NB4 (cell line): ENCODE measurements around the gene DDX20.

Source experiments
- DNase-seq: peaks from one replicate; pipeline ENCODE4 v3.0.0; 2010; ENCODE audit warnings: low read depth
- H3K4me3 ChIP-seq: one replicate; pipeline ENCODE4 v1.5.1; 2011; ENCODE audit warnings: mild to moderate bottlenecking, low read depth, low read length, moderate library complexity
- CTCF ChIP-seq: IDR thresholded peaks from one replicate; pipeline ENCODE4 v1.5.1; 2012; ENCODE audit warnings: low read depth, low read length
- MAX ChIP-seq: IDR thresholded peaks from 2 replicates; pipeline ENCODE4 v1.6.1; 2011; ENCODE audit warnings: low read depth, low read length
- MYC ChIP-seq: IDR thresholded peaks from 2 replicates; pipeline ENCODE4 v1.6.1; 2011; ENCODE audit warnings: low read depth, low read length
- POLR2A ChIP-seq: IDR thresholded peaks from 2 replicates; pipeline ENCODE4 v1.6.1; 2011; ENCODE audit warnings: mild to moderate bottlenecking; ENCODE audit not compliant: insufficient read length; ENCODE audit errors: extremely low read depth

DDX20 gene

DNA sequence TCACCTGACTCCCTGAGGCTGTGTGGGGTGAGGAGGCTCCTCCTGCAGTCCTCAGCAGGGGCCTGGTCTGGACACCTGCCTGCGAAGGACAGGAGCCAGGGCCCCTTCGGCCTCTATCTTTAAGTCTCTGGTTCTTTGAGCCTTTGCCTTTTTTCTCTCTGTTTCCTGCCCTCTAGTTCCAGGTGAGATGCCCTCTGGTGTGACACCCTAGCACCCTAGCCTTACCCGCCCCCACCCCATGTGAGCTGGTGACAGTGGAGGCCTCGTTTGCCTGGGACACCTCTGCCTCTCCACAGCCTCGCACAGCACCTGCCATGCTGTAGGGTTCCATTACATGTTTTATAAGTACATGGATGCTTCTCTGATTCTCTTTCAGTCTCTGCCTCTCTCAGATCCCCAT lies 47.3 kb downstream of the DDX20 start:
- no peak for DNase-seq
- H3K4me3 ChIP-seq: no peak overlapping the region
- TF ChIP-seq CTCF (no peak), MAX (no peak), MYC (no peak), POLR2A (no peak)

GRCh38 chr1:111803951-111804350 lies 48.2 kb downstream of the DDX20 start:
- no peak overlapping the region for H3K4me3 ChIP-seq
- no peak for DNase-seq
- no peak for TF ChIP-seq POLR2A
- TF ChIP-seq MYC: no peak
- TF ChIP-seq MAX: no peak
- TF ChIP-seq CTCF: no peak

DNA sequence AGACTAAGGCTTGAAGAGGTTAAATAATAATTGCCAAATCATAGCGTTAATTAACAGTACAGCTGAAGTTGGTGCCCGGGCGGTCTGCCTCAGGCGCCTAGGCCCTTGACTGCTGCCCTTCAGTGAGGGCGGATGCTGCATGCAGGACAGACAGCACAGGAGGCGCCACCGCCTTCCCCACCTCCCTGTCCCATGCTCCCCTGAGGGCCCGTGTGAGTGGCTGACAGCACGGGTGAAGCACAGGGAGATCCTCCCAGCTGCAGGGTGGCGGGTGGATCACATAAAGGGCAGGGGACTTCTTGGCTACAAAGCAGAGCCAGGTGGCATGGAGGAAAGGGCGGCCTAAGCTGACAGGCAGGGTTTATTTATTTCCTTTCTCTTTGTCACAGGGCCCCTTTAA lies 49.1 kb downstream of the DDX20 start:
- TF ChIP-seq POLR2A (no peak), MYC (no peak), MAX (no peak), CTCF (no peak)

GRCh38 chr1:111805251-111805650 lies 49.5 kb downstream of the DDX20 start:
- no peak for DNase-seq
- no peak overlapping the region for H3K4me3 ChIP-seq
- no peak for TF ChIP-seq MYC
- TF ChIP-seq POLR2A: no peak
- TF ChIP-seq CTCF: no peak
- no peak for TF ChIP-seq MAX

More for the DNA sequence above, 49.1 kb downstream of the DDX20 start:
- no peak for DNase-seq
- no peak overlapping the region for H3K4me3 ChIP-seq

DNA sequence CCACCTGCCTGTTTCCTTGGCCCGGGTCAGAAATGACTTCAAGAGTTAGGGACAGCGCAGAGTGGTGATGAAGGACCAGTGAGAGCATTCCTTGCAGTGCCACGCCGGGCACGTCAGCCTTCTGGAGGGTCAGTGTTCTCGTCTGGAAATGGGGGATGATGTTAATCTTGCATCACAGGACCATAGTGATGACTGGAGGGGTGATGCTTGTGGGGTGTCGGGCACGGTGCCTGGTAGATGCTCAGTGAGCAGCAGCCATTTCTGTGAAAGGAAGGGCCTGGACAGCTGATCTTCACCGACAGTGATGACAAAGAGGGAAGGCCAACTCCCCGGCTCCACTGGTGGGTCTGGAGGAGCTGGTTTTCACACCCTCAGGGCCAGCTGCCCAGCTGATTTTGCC lies 56.2 kb downstream of the DDX20 start:
- DNase-seq: no peak
- H3K4me3 ChIP-seq: no peak overlapping the region
- no peak for TF ChIP-seq CTCF
- TF ChIP-seq POLR2A: no peak
- no peak for TF ChIP-seq MYC
- TF ChIP-seq MAX: no peak

DNA sequence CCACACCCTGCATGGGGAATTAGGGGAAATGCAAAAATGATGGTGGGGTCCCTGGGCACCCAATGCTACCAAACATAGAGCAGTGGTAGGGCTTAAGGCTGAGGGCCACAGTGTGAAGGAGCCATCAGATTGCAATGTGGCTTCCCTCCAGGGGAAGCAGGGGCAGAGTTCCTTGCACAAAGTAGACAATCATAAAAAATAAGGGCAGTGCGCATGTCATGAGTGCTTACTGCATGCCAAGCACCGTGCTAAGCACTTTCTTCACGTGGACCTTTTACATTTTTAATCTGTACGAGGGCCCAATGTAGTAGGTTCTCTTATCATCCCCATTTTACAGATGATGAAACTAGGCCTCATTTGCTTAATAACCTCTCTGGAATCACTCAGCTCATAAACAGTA lies 56.6 kb downstream of the DDX20 start:
- DNase-seq: no peak
- no peak overlapping the region for H3K4me3 ChIP-seq
- TF ChIP-seq MAX (no peak), CTCF (no peak), MYC (no peak)
